ENCODE data around the gene DAB1. TPM values are rescaled to one million over a fixed set of nuclear protein-coding genes. Genes with fewer than 3 reads are reported as not detected.

The DAB1 gene
- total RNA-seq, 1 donor from 2014 or later: not detected

- DNase-seq (ENCODE audit: low read depth): no peak
Observed at GRCh38 chr1:57033222-57034001, 390.4 kb downstream of the DAB1 start.

GRCh38 chr1:57026624-57027354 lies 397.1 kb downstream of the DAB1 start:
- DNase-seq (ENCODE audit: low read depth): no peak

- DNase-seq (ENCODE audit: low read depth): no peak
Observed at GRCh38 chr1:57024855-57025254, 399.0 kb downstream of the DAB1 start.

- no peak for DNase-seq (ENCODE audit: low read depth)
Observed at GRCh38 chr1:57024428-57024827, 399.4 kb downstream of the DAB1 start.

GRCh38 chr1:57020216-57020615 lies 403.6 kb downstream of the DAB1 start:
- DNase-seq (ENCODE audit: low read depth): no peak

- DNase-seq (ENCODE audit: low read depth): no peak
Observed at GRCh38 chr1:57019236-57019839, 404.5 kb downstream of the DAB1 start.

GRCh38 chr1:57018119-57018518 lies 405.7 kb downstream of the DAB1 start:
- no peak for DNase-seq (ENCODE audit: low read depth)

- DNase-seq (ENCODE audit: low read depth): no peak
Observed at GRCh38 chr1:57017717-57018116, 406.1 kb downstream of the DAB1 start.

GRCh38 chr1:57017200-57017599 lies 406.7 kb downstream of the DAB1 start:
- no peak for DNase-seq (ENCODE audit: low read depth)

- DNase-seq (ENCODE audit: low read depth): no peak
Observed at GRCh38 chr1:57015071-57015470, 408.8 kb downstream of the DAB1 start.

- DNase-seq (ENCODE audit: low read depth): no peak
Observed at GRCh38 chr1:57013522-57013921, 410.3 kb downstream of the DAB1 start.

- DNase-seq (ENCODE audit: low read depth): no peak
Observed at GRCh38 chr1:57012315-57012714, 411.5 kb downstream of the DAB1 start.

GRCh38 chr1:57010511-57010910 lies 413.3 kb downstream of the DAB1 start:
- no peak for DNase-seq (ENCODE audit: low read depth)

- DNase-seq (ENCODE audit: low read depth): no peak
Observed at GRCh38 chr1:57007948-57008347, 415.9 kb downstream of the DAB1 start.

GRCh38 chr1:57007472-57007871 lies 416.4 kb downstream of the DAB1 start:
- no peak for DNase-seq (ENCODE audit: low read depth)

- DNase-seq (ENCODE audit: low read depth): no peak
Observed at GRCh38 chr1:57003398-57004139, 420.3 kb downstream of the DAB1 start.

- no peak for DNase-seq (ENCODE audit: low read depth)
Observed at GRCh38 chr1:56995414-56996100, 428.3 kb downstream of the DAB1 start.

- DNase-seq (ENCODE audit: low read depth): no peak
Observed at GRCh38 chr1:56993475-56993874, 430.4 kb downstream of the DAB1 start.

- DNase-seq (ENCODE audit: low read depth): no peak
Observed at GRCh38 chr1:56992318-56993125, 431.3 kb downstream of the DAB1 start.

GRCh38 chr1:56991576-56991975 lies 432.3 kb downstream of the DAB1 start:
- DNase-seq (ENCODE audit: low read depth): no peak

Data from myocyte (in vitro differentiated cells).